Heart left ventricle (tissue), 13 donors: ENCODE results near the gene GRIA3.

Experiments
- CTCF ChIP-seq, 12 donors: fragments of 200-600 bp; sonication (generic) in 4 of 12; IDR thresholded peaks; one replicate each; pipeline versions ENCODE4 v1.5.0 to v1.8.0; 2018 to 2022; ENCODE audit warnings: antibody characterized with exemption in 12 of 12, mild to moderate bottlenecking in 5 of 12
- POLR2A ChIP-seq, 2 donors: fragments of 450-650 bp; IDR thresholded peaks; one replicate each; pipeline ENCODE4 v1.6.1; 2017; ENCODE audit warnings: antibody characterized with exemption in 2 of 2, mild to moderate bottlenecking in 2 of 2, moderate library complexity in 2 of 2
- donor health status: ischemic (EF 13 %, LVEDD 7.1; RV severe dilation, severe dysfunction).
- donor health status: DM: no; HTN: yes; CAD: no.
- donor health status: DM: no; HTN: no; CAD: no.
- donor health status: ischemic (EF 25% LVEDD 6.9; RV normal size, moderate dysfunction).
- donor health status: ischemic (EF 25% LVEDD 5.7; RV mildly dilated, moderate dysfunction).
- donor health status: ischemic (EF 35%, LVEDD 5.7; RV mildly dilated, moderate dysfunction).
- donor health status: nonischemic (EF 11% LVEDD 7.7; RV severe dilation, severe dysfunction).
- donor health status: DM: yes; HTN: yes; CAD: no.
- donor health status: PGD.
- donor health status: ischemic (EF 29% LVEDD 5.4; RV normal size, mild dysfunction).
- donor health status: nonischemic (EF 23%, LVEDD 6.1; RV moderate dilation, normal function).

GRCh38 chrX:123170546-123170945 is 13.5 kb upstream of the GRIA3 start:
- TF ChIP-seq CTCF (IDR thresholded peaks at IDR 0.05) (no peak), POLR2A (IDR thresholded peaks at IDR 0.05) (no peak)
